NCI-H446 treated with DMSO at 0.1 percent for 48 hours (cell line): ENCODE data around the gene ZNF879.
A peak's percentile ranks its signal among the peaks of the same experiment; 100 is the strongest.

ENCODE experiments used
- DNase-seq: peaks from one replicate; lab custom pipeline; 2025; lab: John Stamatoyannopoulos, UW

Gene ZNF879

GRCh38 chr5:179008667-179009066, 14.9 kb upstream of the ZNF879 start:
- DNase-seq = peak; percentile 1

- no peak for DNase-seq
These were observed 9.5 kb downstream of the ZNF879 start for GRCh38 chr5:179033004-179033580.

GRCh38 chr5:179044765-179045164, 21.2 kb downstream of the ZNF879 start:
- no peak for DNase-seq

GRCh38 chr5:179051784-179052183, 28.2 kb downstream of the ZNF879 start:
- DNase-seq = no peak

- no peak for DNase-seq
These were observed 30.6 kb downstream of the ZNF879 start for GRCh38 chr5:179054036-179054785.

GRCh38 chr5:179054876-179055275, 31.3 kb downstream of the ZNF879 start:
- DNase-seq = no peak

GRCh38 chr5:179055436-179055835, 31.8 kb downstream of the ZNF879 start:
- no peak for DNase-seq

GRCh38 chr5:179055841-179056240, 32.2 kb downstream of the ZNF879 start:
- no peak for DNase-seq

- peak; percentile 65 for DNase-seq
These were observed 36.8 kb downstream of the ZNF879 start, which contains the start of gene ZNF354C for GRCh38 chr5:179060116-179061008. Gene ZNF354C (plus strand): TSS chr5:179060373. CDS start chr5:179062069, 1,696 bp downstream.

- DNase-seq = no peak
These were observed 37.4 kb downstream of the ZNF879 start for GRCh38 chr5:179061025-179061424.

- DNase-seq = no peak
These were observed 42.1 kb downstream of the ZNF879 start for GRCh38 chr5:179065703-179066102.

- DNase-seq = no peak
These were observed 55.8 kb downstream of the ZNF879 start for GRCh38 chr5:179079165-179079987.

GRCh38 chr5:179080724-179081123, 57.1 kb downstream of the ZNF879 start:
- no peak for DNase-seq
